GM18868 (cell line): Measurements from ENCODE around the gene APOB.

Experiments
- ATAC-seq: cut with Tn5 transposase; IDR thresholded peaks from one replicate; pipeline ENCODE4 v1.9.1; 2021; ENCODE audit warnings: mild to moderate bottlenecking, moderate library complexity; ENCODE audit not compliant: unreplicated experiment

Gene APOB

GRCh38 chr2:21050164-21050563 is 6.3 kb upstream of the APOB start:
- ATAC-seq = no peak

GRCh38 chr2:21047141-21048009 is 3.5 kb upstream of the APOB start:
- ATAC-seq = no peak

- no peak for ATAC-seq
Measured at GRCh38 chr2:21046506-21046905, 2.6 kb upstream of the APOB start.

GRCh38 chr2:21044694-21045371 is 960 bp upstream of the APOB start:
- no peak for ATAC-seq

- peak; percentile 75 for ATAC-seq
Measured at GRCh38 chr2:21042958-21043743, 722 bp downstream of the APOB start.

GRCh38 chr2:21042708-21042957 is 1.2 kb downstream of the APOB start:
- ATAC-seq = no peak

GRCh38 chr2:21041943-21042707 is 1.7 kb downstream of the APOB start:
- ATAC-seq = no peak

- ATAC-seq = no peak
Measured at GRCh38 chr2:21041462-21041861, 2.4 kb downstream of the APOB start.

GRCh38 chr2:21040468-21041377 is 3.1 kb downstream of the APOB start:
- no peak for ATAC-seq

- no peak for ATAC-seq
Measured at GRCh38 chr2:21039979-21040467, 3.9 kb downstream of the APOB start.

- ATAC-seq = no peak
Measured at GRCh38 chr2:21039080-21039556, 4.8 kb downstream of the APOB start.

- no peak for ATAC-seq
Measured at GRCh38 chr2:21038403-21039073, 5.3 kb downstream of the APOB start.

- no peak for ATAC-seq
Measured at GRCh38 chr2:21037671-21038108, 6.2 kb downstream of the APOB start.

- ATAC-seq = no peak
Measured at GRCh38 chr2:21036708-21037670, 6.9 kb downstream of the APOB start.

GRCh38 chr2:21035974-21036707 is 7.7 kb downstream of the APOB start:
- no peak for ATAC-seq

- no peak for ATAC-seq
Measured at GRCh38 chr2:21035282-21035973, 8.4 kb downstream of the APOB start.

- no peak for ATAC-seq
Measured at GRCh38 chr2:21034972-21035279, 8.9 kb downstream of the APOB start.
